CD14-positive monocyte (primary cell): ENCODE data around the gene ZCCHC14. TPM values are rescaled to one million over a fixed set of nuclear protein-coding genes. Genes with fewer than 3 reads are reported as not detected.
A peak's percentile ranks its signal among the peaks of the same experiment; 100 is the strongest.

Experiments
- DNase-seq, 3 donors: peaks; one replicate each; pipeline ENCODE4 v3.0.0-alpha.2; 2011 to 2022
- H2AFZ ChIP-seq: 2 replicates; pipeline ENCODE4 v1.6.0; 2012; ENCODE audit warnings: mild to moderate bottlenecking, low read depth, low read length, inconsistent platforms; ENCODE audit not compliant: insufficient read depth, poor library complexity, severe bottlenecking
- H3K27ac ChIP-seq, 2 donors: 1 replicate in 1 of 2; 2 replicates in 1 of 2; pipeline ENCODE4 v1.5.1; 2012 to 2013; ENCODE audit warnings: low read length in 2 of 2, control low read depth in 1 of 2, inconsistent platforms in 1 of 2, low read depth in 1 of 2, mild to moderate bottlenecking in 1 of 2
- H3K27me3 ChIP-seq, 2 donors: one replicate each; pipeline versions ENCODE4 v1.6.0 to v1.6.1; 2011 to 2013; ENCODE audit warnings: low read length in 2 of 2; ENCODE audit not compliant: control insufficient read depth in 2 of 2, insufficient read depth in 2 of 2
- H3K36me3 ChIP-seq, 2 donors: replicated peaks in 1 of 2; 1 replicate in 1 of 2; 2 replicates in 1 of 2; pipeline versions ENCODE4 v1.5.1 to v1.6.1; 2012 to 2013; ENCODE audit warnings: low read length in 2 of 2, control low read depth in 1 of 2, inconsistent platforms in 1 of 2, mild to moderate bottlenecking in 1 of 2; ENCODE audit not compliant: insufficient read depth in 2 of 2, control insufficient read depth in 1 of 2
- H3K4me1 ChIP-seq, 2 donors: 1 replicate in 1 of 2; 2 replicates in 1 of 2; pipeline versions ENCODE4 v1.5.1 to v1.6.1; 2012 to 2013; ENCODE audit warnings: low read length in 2 of 2, control low read depth in 1 of 2, inconsistent platforms in 1 of 2, mild to moderate bottlenecking in 1 of 2, moderate library complexity in 1 of 2; ENCODE audit not compliant: insufficient read depth in 2 of 2, control insufficient read depth in 1 of 2
- H3K4me2 ChIP-seq: replicated peaks from 2 replicates; pipeline ENCODE3; 2012; ENCODE audit warnings: low read length, moderate library complexity, mild to moderate bottlenecking; ENCODE audit not compliant: poor library complexity, severe bottlenecking; ENCODE audit errors: extremely low read depth
- H3K4me3 ChIP-seq, 3 experiments: fragments of 200-600 bp in 1 of 3; sonication (generic) in 1 of 3; replicated peaks in 1 of 3; 1 replicate in 2 of 3; 2 replicates in 1 of 3; pipeline ENCODE4 v1.5.1; 2011 to 2013; ENCODE audit warnings: low read length in 3 of 3, mild to moderate bottlenecking in 3 of 3, control low read depth in 2 of 3, low read depth in 2 of 3, inconsistent platforms in 1 of 3, moderate library complexity in 1 of 3
- H3K79me2 ChIP-seq: 2 replicates; pipeline ENCODE4 v1.6.0; 2012; ENCODE audit warnings: mild to moderate bottlenecking, control low read depth, inconsistent platforms, low read length, moderate library complexity; ENCODE audit not compliant: insufficient read depth
- H3K9ac ChIP-seq: 2 replicates; pipeline ENCODE4 v1.6.0; 2017; ENCODE audit warnings: low read length, mild to moderate bottlenecking; ENCODE audit not compliant: insufficient read depth, poor library complexity, severe bottlenecking
- H3K9me3 ChIP-seq, 2 donors: replicated peaks in 1 of 2; 1 replicate in 1 of 2; 2 replicates in 1 of 2; pipeline versions ENCODE4 v1.5.1 to v1.6.1; 2012 to 2013; ENCODE audit warnings: low read length in 2 of 2, control low read depth in 1 of 2; ENCODE audit not compliant: control insufficient read depth in 1 of 2, insufficient read depth in 1 of 2
- H4K20me1 ChIP-seq: 2 replicates; pipeline ENCODE4 v1.6.0; 2012; ENCODE audit warnings: mild to moderate bottlenecking, low read length, control low read depth, moderate library complexity; ENCODE audit not compliant: insufficient read depth
- H3K27ac Mint-ChIP-seq, 7 donors: one replicate each; pipeline ENCODE4 v1.8.0; 2020; ENCODE audit warnings: mild to moderate bottlenecking in 7 of 7, mixed read lengths in 7 of 7, moderate library complexity in 6 of 7, inconsistent platforms in 2 of 7
- H3K27me3 Mint-ChIP-seq, 3 donors: one replicate each; pipeline ENCODE4 v1.8.0; 2021 to 2022; ENCODE audit warnings: low read depth in 3 of 3, mild to moderate bottlenecking in 3 of 3, mixed read lengths in 3 of 3, moderate library complexity in 3 of 3, inconsistent platforms in 1 of 3
- H3K36me3 Mint-ChIP-seq, 2 donors: one replicate each; pipeline ENCODE4 v1.8.0; 2020; ENCODE audit warnings: mixed read lengths in 2 of 2, inconsistent platforms in 1 of 2, mild to moderate bottlenecking in 1 of 2
- H3K4me1 Mint-ChIP-seq: one replicate; pipeline ENCODE4 v1.8.0; 2020; ENCODE audit warnings: mild to moderate bottlenecking, mixed read lengths
- H3K4me3 Mint-ChIP-seq, 2 donors: one replicate each; pipeline ENCODE4 v1.8.0; 2020; ENCODE audit warnings: mild to moderate bottlenecking in 2 of 2, mixed read lengths in 2 of 2, moderate library complexity in 1 of 2
- H3K9me3 Mint-ChIP-seq, 7 donors: one replicate each; pipeline ENCODE4 v1.8.0; 2020 to 2022; ENCODE audit warnings: mixed read lengths in 7 of 7, mild to moderate bottlenecking in 6 of 7, moderate library complexity in 6 of 7, inconsistent platforms in 2 of 7
- CTCF ChIP-seq: fragments of 200-600 bp; IDR thresholded peaks from one replicate; pipeline ENCODE4 v1.8.0; 2022; ENCODE audit warnings: antibody characterized with exemption, mild to moderate bottlenecking
- WGBS: methylation state at CpG from one replicate; pipeline ENCODE4 v1.1.5; 2013; ENCODE audit warnings: missing lambda C conversion rate; ENCODE audit not compliant: insufficient coverage; 5-methylcytosine and 5-hydroxymethylcytosine counted together
- intact Hi-C, 2 donors: fragments of 100-400 bp; cut with micrococcal nuclease; formaldehyde crosslinking; loops; one replicate each; pipeline versions ENCODE4 v1.15.0 to v1.15.1; 2023
- polyA plus RNA-seq, 3 donors: library from polyadenylated mRNA; depleted of rRNA in 1 of 3; unstranded in 2 of 3; stranded (reverse) in 1 of 3; fragments of 300-500 nt in 2 of 3; fragments of >200 nt in 1 of 3; fragmentation: Illumina TruSeq in 2 of 3; gene quantifications; 1 replicate in 2 of 3; 2 replicates in 1 of 3; pipeline ENCODE4 v1.2.3, GENCODE V29; 2012 to 2021

Gene ZCCHC14
- polyA plus RNA-seq, 3 donors: 0.11 to 4.0 (median 0.22) TPM

GRCh38 chr16:87361916-87362619, 130.8 kb downstream of the ZCCHC14 start:
- Histone ChIP-seq H3K27me3 (peaks cover 19 to 55% of the 10 kb centered on the region in 2 donors), H3K4me3 (no peak overlapping the region), H3K4me1 (no peaks in the 10 kb centered on the region), H3K9me3 (no peaks in the 10 kb centered on the region), H3K9ac (no peak overlapping the region), H3K36me3 (peaks cover 4 to 17% of the 10 kb centered on the region in 2 donors), H3K4me2 (no peak overlapping the region), H4K20me1 (peaks cover 54% of the 10 kb centered on the region), H2AFZ (no peak overlapping the region), H3K79me2 (no peaks in the 10 kb centered on the region), H3K27ac (no peak overlapping the region)
- no peak for TF ChIP-seq CTCF
- Mint-ChIP-seq H3K36me3 (peaks cover 67 to 78% of the 10 kb centered on the region in 2 donors), H3K27ac (no peak overlapping the region), H3K4me3 (peak overlapping the region in 1 of 2 donors; percentile 67), H3K4me1 (peaks cover 6% of the 10 kb centered on the region), H3K27me3 (peaks cover 53 to 78% (median 74%) of the 10 kb centered on the region in 3 donors), H3K9me3 (peaks cover 0 to 19% (median 2%) of the 10 kb centered on the region in 7 donors)
- 100% methylated on average over 2 of the region's 8 CpGs for WGBS
- DNase-seq: no peak
- intact Hi-C loops: no loop called here

GRCh38 chr16:87360862-87361610, 131.8 kb downstream of the ZCCHC14 start:
- peaks cover 0 to 15% (median 2%) of the 10 kb centered on the region in 7 donors for H3K9me3 Mint-ChIP-seq
- peaks cover 60 to 68% of the 10 kb centered on the region in 2 donors for H3K36me3 Mint-ChIP-seq
- Histone ChIP-seq H3K79me2 (no peaks in the 10 kb centered on the region), H4K20me1 (peaks cover 44% of the 10 kb centered on the region), H2AFZ (no peak overlapping the region), H3K4me3 (no peak overlapping the region), H3K27me3 (peaks cover 9 to 44% of the 10 kb centered on the region in 2 donors), H3K9ac (no peak overlapping the region), H3K4me1 (no peaks in the 10 kb centered on the region), H3K9me3 (no peaks in the 10 kb centered on the region), H3K27ac (no peak overlapping the region), H3K4me2 (no peak overlapping the region), H3K36me3 (peaks cover 4 to 17% of the 10 kb centered on the region in 2 donors)
- WGBS: 97% methylated on average over 15 of the region's 16 CpGs
- TF ChIP-seq CTCF: no peak
- no peak for DNase-seq
- H3K27me3 Mint-ChIP-seq: peaks cover 44 to 72% (median 69%) of the 10 kb centered on the region in 3 donors
- no peak overlapping the region for H3K27ac Mint-ChIP-seq
- intact Hi-C loops: no loop called here
- peaks cover 6% of the 10 kb centered on the region for H3K4me1 Mint-ChIP-seq
- H3K4me3 Mint-ChIP-seq: peak overlapping the region in 1 of 2 donors; percentile 64
